DOHH2 (cell line): ENCODE measurements around the gene EPHB1.

Experiments used
- CTCF ChIP-seq: fragments of 200-600 bp; sonication (generic); IDR thresholded peaks from one replicate; pipeline ENCODE4 v1.5.1; 2014; ENCODE audit warnings: antibody characterized with exemption, mild to moderate bottlenecking, low read depth, low read length; ENCODE audit not compliant: poor library complexity, severe bottlenecking
- EZH2phosphoT487 ChIP-seq: fragments of 200-600 bp; sonication (generic); IDR thresholded peaks from 2 replicates; pipeline ENCODE4 v1.6.1; 2017; ENCODE audit warnings: borderline replicate concordance, mild to moderate bottlenecking, antibody characterized with exemption, low read length, moderate library complexity, mixed read lengths

GRCh38 chr3:134974624-134975023 is 179.6 kb downstream of the EPHB1 start:
- TF ChIP-seq CTCF: no peak
- no peak for TF ChIP-seq EZH2phosphoT487
